Measurements from ENCODE around the gene MICA. TPM values are rescaled to one million over a fixed set of nuclear protein-coding genes. Genes with fewer than 3 reads are reported as not detected.

MICA gene
- polyA plus RNA-seq, 1 of the 3 experiments (the other 2 are of a cell fraction) = 28.8 TPM

DNA sequence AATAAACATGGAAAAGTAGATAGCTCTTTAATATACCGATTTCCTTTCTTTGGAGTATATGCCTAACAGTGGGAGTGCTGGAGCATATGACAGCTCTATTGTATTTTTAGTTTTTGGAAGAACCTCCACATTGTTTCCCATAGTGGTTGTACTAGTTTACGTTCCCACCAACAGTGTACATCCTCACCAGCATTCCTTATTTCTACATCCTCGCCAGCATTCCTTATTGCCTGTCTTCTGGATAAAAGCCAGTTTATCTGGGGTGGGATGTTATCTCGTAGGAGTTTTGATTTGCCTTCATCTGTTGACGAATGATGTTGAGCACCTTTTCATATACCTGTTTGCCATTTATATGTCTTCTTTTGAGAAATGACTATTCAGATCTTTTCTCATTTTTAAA, 2.6 kb downstream of the MICA start:
- peaks cover 0 to 14% of the 10 kb centered on the region in 2 experiments for H3K36me3 ChIP-seq (replicated peaks in 1 of 2; ENCODE audit: control insufficient read depth in 1 of 2, insufficient read depth in 2 of 2, low read length in 1 of 2)
- H4K20me1 ChIP-seq (ENCODE audit: insufficient read depth) = peaks cover 77% of the 10 kb centered on the region
- H3K27me3 ChIP-seq (ENCODE audit: insufficient read depth) = no peaks in the 10 kb centered on the region
- ChIA-PET POLR2A (no interaction called here), CTCF (interaction anchor here (1.1 kb wide), 1 partner anchor 39 kb away, joined by 3 read pairs; no protein-coding TSS in a partner anchor)
- TF ChIP-seq EP300 (IDR thresholded peaks at IDR 0.05; ENCODE audit: borderline replicate concordance in 1 of 2, low read depth in 1 of 2, low read length in 1 of 2) = no peak
- TF ChIP-seq POLR2AphosphoS5 (IDR thresholded peaks at IDR 0.05; ENCODE audit: low read depth, low read length) = no peak
- no peak for TF ChIP-seq GATA2 (CRISPR knock-in tag; IDR thresholded peaks at IDR 0.05)
- TF ChIP-seq, protein P1, sequence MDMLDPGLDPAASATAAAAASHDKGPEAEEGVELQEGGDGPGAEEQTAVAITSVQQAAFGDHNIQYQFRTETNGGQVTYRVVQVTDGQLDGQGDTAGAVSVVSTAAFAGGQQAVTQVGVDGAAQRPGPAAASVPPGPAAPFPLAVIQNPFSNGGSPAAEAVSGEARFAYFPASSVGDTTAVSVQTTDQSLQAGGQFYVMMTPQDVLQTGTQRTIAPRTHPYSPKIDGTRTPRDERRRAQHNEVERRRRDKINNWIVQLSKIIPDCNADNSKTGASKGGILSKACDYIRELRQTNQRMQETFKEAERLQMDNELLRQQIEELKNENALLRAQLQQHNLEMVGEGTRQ (IDR thresholded peaks at IDR 0.05; ENCODE audit: borderline replicate concordance, low read depth, low read length) = no peak
- TF ChIP-seq EZH2phosphoT487 (IDR thresholded peaks at IDR 0.05; ENCODE audit: borderline replicate concordance, low read depth) = no peak
- TF ChIP-seq, protein P2, sequence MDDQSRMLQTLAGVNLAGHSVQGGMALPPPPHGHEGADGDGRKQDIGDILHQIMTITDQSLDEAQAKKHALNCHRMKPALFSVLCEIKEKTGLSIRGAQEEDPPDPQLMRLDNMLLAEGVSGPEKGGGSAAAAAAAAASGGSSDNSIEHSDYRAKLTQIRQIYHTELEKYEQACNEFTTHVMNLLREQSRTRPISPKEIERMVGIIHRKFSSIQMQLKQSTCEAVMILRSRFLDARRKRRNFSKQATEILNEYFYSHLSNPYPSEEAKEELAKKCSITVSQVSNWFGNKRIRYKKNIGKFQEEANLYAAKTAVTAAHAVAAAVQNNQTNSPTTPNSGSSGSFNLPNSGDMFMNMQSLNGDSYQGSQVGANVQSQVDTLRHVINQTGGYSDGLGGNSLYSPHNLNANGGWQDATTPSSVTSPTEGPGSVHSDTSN (IDR thresholded peaks at IDR 0.05) = no peak
- no peak for TF ChIP-seq TEAD4 (IDR thresholded peaks at IDR 0.05; ENCODE audit: borderline replicate concordance, insufficient read depth)
- TF ChIP-seq TAF1 (IDR thresholded peaks at IDR 0.05; ENCODE audit: borderline replicate concordance, low read depth, low read length) = no peak
- TF ChIP-seq RXRA (IDR thresholded peaks at IDR 0.05; ENCODE audit: borderline replicate concordance, low read depth) = no peak
- 52% methylated on average over 5 of the region's 5 CpGs for WGBS (ENCODE audit: low lambda C conversion rate)
- no peaks in the 10 kb centered on the region for H3K9me3 ChIP-seq
- H3K4me1 ChIP-seq (ENCODE audit: control insufficient read depth in 1 of 2, insufficient read depth in 2 of 2, low read depth in 1 of 2, low read length in 1 of 2) = peaks cover 0 to 20% of the 10 kb centered on the region in 2 experiments; a peak in 2 of 4 replicates
- no peak overlapping the region for H3K9ac ChIP-seq
- peak overlapping the region; percentile 52; the same call in 1 of the 2 replicates for H3K4me2 ChIP-seq
- DNase-seq = no peak
- peak overlapping the region in 1 of 2 experiments; percentile 16; a peak in 1 of 4 replicates for H3K4me3 ChIP-seq (ENCODE audit: low read depth in 2 of 2, low read length in 1 of 2)
- H3K9me2 ChIP-seq = no peaks in the 10 kb centered on the region
- no peak overlapping the region for H2AFZ ChIP-seq (ENCODE audit: low read depth)
- peaks cover 39% of the 10 kb centered on the region for H3F3A ChIP-seq (replicated peaks; ENCODE audit: insufficient read depth)
- H3K79me2 ChIP-seq (ENCODE audit: insufficient read depth) = peaks cover 86% of the 10 kb centered on the region
- peak overlapping the region in 1 of 2 experiments; percentile 73; a peak in 1 of 4 replicates for H3K27ac ChIP-seq (ENCODE audit: low read depth in 2 of 2, low read length in 1 of 2)

DNA sequence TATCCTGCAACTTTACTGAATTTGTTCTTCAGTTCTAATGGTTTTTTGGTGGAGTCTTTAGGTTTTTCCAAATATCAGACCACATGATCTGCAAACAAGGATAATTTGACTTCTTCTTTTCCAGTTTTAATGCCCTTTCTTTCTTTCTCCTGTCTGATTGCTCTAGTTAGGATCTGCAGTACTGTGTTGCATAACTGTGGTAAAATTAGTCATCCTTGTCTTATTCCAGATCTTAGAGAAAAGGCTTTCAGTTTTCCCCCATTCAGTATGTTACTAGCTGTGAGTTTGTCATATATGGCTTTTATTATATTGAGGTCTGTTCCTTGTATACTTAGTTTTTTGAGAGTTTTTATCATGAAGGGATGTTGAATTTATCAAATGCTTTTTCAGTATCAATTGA, 4.3 kb downstream of the MICA start:
- peak overlapping the region; percentile 69 for H3K4me2 ChIP-seq
- peak overlapping the region in 1 of 2 experiments; percentile 50; a peak in 2 of 4 replicates for H3K4me3 ChIP-seq (ENCODE audit: low read depth in 2 of 2, low read length in 1 of 2)
- peaks cover 69% of the 10 kb centered on the region for H3K79me2 ChIP-seq (ENCODE audit: insufficient read depth)
- peaks cover 0 to 20% of the 10 kb centered on the region in 2 experiments; a peak in 1 of 4 replicates for H3K4me1 ChIP-seq (ENCODE audit: control insufficient read depth in 1 of 2, insufficient read depth in 2 of 2, low read depth in 1 of 2, low read length in 1 of 2)
- H3K9me2 ChIP-seq = no peaks in the 10 kb centered on the region
- no peak for DNase-seq
- H3K9ac ChIP-seq = peak overlapping the region; percentile 17; the same call in 1 of the 2 replicates
- ChIA-PET CTCF (no interaction called here), POLR2A (no interaction called here)
- H3K27me3 ChIP-seq (ENCODE audit: insufficient read depth) = no peaks in the 10 kb centered on the region
- peaks cover 24% of the 10 kb centered on the region for H3F3A ChIP-seq (replicated peaks; ENCODE audit: insufficient read depth)
- H3K27ac ChIP-seq (ENCODE audit: low read depth in 2 of 2, low read length in 1 of 2) = peak overlapping the region in 1 of 2 experiments; percentile 73; a peak in 2 of 4 replicates
- H3K36me3 ChIP-seq (replicated peaks in 1 of 2; ENCODE audit: control insufficient read depth in 1 of 2, insufficient read depth in 2 of 2, low read length in 1 of 2) = peaks cover 9 to 21% of the 10 kb centered on the region in 2 experiments
- no peak overlapping the region for H2AFZ ChIP-seq (ENCODE audit: low read depth)
- no peaks in the 10 kb centered on the region for H3K9me3 ChIP-seq
- peaks cover 77% of the 10 kb centered on the region for H4K20me1 ChIP-seq (ENCODE audit: insufficient read depth)
- TF ChIP-seq TCF12 (IDR thresholded peaks at IDR 0.05) (peak; percentile 79), RCOR1 (IDR thresholded peaks at IDR 0.05; ENCODE audit: low read length) (no peak), RAD21 (IDR thresholded peaks at IDR 0.05; ENCODE audit: low read length) (no peak), EZH2phosphoT487 (IDR thresholded peaks at IDR 0.05; ENCODE audit: borderline replicate concordance, low read depth) (no peak), FOXM1 (IDR thresholded peaks at IDR 0.05; ENCODE audit: low read depth) (no peak), FOXJ3 (CRISPR knock-in tag; IDR thresholded peaks at IDR 0.05) (no peak), TEAD4 (IDR thresholded peaks at IDR 0.05; ENCODE audit: borderline replicate concordance, insufficient read depth) (no peak), SIN3A (IDR thresholded peaks at IDR 0.05; ENCODE audit: borderline replicate concordance, low read depth, low read length) (0 out of 2 replicates have a peak, but pooled peaks have one; percentile 36), MXI1 (IDR thresholded peaks at IDR 0.05; ENCODE audit: low read depth, low read length) (no peak), GABPA (IDR thresholded peaks at IDR 0.05; ENCODE audit: low read depth) (no peak), POLR2AphosphoS5 (IDR thresholded peaks at IDR 0.05; ENCODE audit: low read depth, low read length) (peak; percentile 31; the same call in 1 of the 2 replicates), EP300 (IDR thresholded peaks at IDR 0.05; ENCODE audit: borderline replicate concordance in 1 of 2, low read depth in 1 of 2, low read length in 1 of 2) (0 out of 4 replicates have a peak, but pooled peaks of 1 of the 2 experiments have one; percentile 13), MEF2A (IDR thresholded peaks at IDR 0.05; ENCODE audit: borderline replicate concordance, low read depth) (no peak)
- TF ChIP-seq, protein P1 (IDR thresholded peaks at IDR 0.05; ENCODE audit: borderline replicate concordance, low read depth, low read length) = no peak
- TF ChIP-seq, protein P3, sequence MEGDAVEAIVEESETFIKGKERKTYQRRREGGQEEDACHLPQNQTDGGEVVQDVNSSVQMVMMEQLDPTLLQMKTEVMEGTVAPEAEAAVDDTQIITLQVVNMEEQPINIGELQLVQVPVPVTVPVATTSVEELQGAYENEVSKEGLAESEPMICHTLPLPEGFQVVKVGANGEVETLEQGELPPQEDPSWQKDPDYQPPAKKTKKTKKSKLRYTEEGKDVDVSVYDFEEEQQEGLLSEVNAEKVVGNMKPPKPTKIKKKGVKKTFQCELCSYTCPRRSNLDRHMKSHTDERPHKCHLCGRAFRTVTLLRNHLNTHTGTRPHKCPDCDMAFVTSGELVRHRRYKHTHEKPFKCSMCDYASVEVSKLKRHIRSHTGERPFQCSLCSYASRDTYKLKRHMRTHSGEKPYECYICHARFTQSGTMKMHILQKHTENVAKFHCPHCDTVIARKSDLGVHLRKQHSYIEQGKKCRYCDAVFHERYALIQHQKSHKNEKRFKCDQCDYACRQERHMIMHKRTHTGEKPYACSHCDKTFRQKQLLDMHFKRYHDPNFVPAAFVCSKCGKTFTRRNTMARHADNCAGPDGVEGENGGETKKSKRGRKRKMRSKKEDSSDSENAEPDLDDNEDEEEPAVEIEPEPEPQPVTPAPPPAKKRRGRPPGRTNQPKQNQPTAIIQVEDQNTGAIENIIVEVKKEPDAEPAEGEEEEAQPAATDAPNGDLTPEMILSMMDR (IDR thresholded peaks at IDR 0.05) = no peak
